SK-N-DZ (cell line): ENCODE measurements around the gene PLXNA1. TPM values are rescaled to one million over a fixed set of nuclear protein-coding genes. Genes with fewer than 3 reads are reported as not detected.

Experiments used
- DNase-seq: peaks from one replicate; pipeline ENCODE4 v3.0.0-alpha.2; 2015; ENCODE audit warnings: low spot score
- polyA plus RNA-seq, 2 experiments: library from polyadenylated mRNA; depleted of rRNA; stranded (reverse); fragments of >200 nt; gene quantifications; 2 replicates each; pipeline ENCODE4 v1.2.3, GENCODE V29; 2014

Gene PLXNA1
- 35.7 and 45.9 TPM in 2 replicates for polyA plus RNA-seq (2014; cell fraction: cytosol; rRNA removed)
- 116 and 164 TPM in 2 replicates for polyA plus RNA-seq (2014; cell fraction: nucleus; rRNA removed)

DNA sequence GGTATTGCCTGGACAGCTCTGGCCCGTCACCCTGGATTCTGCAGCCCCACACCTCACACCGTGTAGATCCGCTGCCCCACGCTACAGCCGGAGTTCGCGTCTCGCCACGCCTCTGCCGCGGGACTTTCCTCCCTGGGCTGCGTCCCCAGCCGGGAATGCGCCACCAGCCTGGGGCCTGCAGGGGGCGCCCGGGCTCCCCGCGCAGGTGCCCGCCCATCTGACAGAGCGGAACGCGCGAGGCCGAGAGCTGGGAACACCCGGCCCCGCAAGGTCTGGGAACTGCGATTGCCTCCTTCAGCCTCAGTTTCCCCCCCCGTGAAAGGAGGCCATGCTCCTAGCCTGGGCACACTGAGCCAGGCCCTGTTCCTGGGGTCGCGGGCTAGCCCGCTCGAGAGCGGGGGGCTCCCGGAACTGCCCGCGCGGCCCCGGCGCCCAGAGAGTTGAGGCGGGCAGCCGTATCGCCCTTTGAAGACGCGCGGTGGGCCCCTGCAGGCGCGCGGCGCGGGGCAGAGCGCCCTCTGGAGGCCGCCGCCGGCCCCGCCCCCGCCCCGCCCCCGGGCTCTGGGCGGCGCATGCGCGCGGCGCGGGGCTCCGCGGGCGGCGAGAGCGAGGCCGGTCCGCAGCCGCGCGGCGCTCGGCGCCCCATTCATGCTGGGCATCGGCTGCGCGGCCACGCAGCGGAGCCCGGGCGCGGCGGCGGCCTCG lies at the start of gene PLXNA1:
Gene PLXNA1, plus strand, starts transcription at position 645 of the 705 bp plus-strand sequence. CDS start 5,479 bp downstream, outside the sequence.
- peak; percentile 78 for DNase-seq

DNA sequence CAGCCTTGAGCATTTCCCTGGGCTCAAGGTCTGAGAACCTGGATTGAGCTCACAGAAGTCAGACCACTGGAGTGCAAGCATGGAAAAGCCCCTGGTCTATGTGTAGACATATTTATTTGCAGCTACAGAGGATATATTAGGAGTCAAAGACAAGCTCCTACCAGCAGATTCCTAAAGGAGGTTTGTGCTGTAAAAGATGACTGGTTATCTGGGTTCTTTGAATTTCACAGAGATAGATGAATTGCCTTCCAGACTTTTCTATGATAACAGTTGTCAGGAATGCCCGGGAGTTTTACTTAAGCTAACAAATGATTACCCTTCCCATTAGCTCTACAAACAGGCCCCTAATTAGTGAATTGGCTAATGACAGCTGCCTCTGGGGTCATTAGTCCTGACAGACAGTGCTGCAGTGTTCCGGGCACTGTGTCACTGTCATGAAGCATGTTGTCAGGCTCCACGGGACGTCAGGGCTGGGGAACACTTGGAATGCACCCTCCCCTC lies 48.8 kb upstream of the PLXNA1 start:
- DNase-seq = no peak

DNA sequence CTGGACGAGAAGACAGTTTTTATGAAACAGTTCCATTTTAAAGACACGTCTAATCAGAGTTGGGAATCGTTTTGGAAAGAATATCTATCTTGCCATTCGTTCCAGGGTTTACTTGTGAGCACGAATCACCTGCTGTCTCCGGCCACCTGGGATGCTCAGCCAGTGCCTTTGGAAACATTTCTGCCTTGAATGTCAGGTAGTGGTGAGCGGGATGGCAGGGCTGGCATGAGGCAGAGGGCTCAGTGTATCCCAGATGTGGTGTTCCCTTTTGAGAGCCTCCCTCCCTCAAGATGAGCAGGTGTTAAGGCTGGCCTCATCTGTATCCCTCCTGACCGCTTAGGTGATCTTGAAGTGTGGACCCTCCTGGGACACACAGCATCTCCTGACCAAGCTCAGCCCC lies 47.9 kb upstream of the PLXNA1 start:
- no peak for DNase-seq

DNA sequence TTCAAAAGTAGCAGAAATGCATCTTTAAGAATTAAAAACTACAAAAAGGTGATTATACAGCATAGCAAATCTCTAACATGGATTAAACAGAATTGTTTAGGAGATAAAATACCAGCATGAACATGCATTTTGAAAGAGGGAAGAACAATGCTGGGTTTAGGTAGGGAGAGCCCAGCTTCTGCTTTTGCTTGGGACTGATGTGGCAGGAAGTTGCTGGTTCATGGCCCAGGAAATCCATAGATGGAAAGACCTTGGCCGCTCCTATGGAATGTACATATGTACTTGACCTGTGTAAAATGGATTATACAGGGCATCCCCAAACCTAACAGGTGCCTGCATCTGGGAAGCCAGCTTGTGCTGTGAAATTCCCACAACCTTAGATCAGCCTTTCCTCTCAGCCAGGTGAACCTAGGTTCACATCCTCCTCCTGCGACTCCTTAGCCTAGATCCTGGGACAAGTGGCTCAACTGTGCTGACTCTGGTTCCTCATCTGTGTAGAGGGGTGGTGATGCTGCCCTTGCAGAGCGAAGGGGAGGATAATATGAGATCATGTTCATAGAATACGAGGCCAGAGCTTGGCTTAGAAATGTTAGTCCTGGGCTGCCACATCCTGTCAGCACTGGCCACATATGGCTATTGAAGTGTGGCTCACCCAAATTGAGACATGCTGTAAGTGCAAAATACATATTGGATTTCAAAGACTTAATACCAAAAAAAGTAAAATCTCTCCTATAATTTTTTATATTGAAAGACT lies 47.0 kb upstream of the PLXNA1 start:
- no peak for DNase-seq

DNA sequence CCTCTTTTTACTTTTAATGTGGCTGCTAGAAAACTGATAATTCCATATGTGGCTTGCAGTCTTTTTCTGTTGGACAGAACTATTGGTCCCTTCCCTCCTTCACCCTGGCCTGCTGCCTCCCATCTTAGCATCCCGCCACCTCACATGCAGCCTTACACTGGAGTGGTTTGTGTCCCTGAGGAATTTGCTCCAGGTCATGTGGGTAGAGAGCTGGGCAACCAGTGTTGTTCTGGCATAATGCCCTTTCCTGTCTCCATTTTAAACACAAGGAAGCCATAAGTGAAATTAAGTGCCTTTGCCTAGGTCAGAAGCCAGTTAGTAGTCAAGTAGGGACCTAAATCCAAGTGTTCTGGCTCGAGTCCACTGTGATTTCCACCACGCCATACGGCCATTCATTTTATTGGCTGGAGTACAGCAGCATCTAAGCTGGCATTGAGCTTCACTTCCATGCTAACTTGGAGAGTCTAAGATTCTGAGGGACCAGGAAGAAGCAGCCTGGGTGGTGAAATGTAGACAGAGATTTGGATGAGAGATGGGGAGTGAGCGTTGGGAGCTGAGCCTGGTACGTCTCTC lies 46.0 kb upstream of the PLXNA1 start:
- DNase-seq = no peak

DNA sequence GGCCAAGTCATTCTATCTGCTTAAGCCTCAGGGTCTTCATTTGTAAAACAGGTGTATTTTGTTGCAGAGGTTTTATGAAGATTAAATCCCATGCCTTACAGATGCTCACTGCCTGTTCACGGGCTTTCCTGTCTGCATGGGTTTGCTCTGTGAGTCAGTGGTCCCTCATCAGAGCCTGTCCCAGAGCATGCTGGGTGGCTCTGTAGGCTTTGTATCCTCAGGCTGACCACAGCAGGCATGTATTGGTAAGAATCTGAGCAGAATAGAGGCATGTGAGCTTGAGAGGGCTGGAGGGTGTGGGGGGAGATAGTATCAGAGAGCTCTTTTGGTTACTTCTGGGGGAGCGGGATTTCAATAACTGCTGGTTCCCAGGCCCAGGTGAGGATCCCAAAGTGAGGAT lies 45.4 kb upstream of the PLXNA1 start:
- DNase-seq = no peak

DNA sequence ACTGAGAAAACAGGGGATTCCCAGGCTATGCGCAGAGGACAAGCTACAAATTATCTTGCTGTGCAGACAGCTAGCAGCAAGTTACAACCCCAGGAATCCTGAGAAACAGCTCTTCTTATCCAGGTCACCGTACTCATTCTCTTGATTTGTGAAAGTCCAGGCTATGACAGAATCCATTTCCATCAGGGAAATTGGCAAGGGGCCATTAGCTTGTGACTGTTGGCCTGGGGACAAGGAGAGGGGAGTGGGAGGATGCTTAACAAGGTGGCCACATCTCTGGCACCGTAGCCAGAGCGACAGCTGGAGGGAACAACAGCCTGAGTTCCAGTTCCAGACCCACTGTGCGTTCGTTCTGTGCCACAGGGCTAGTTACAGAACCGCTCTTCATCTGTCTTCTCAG lies 44.9 kb upstream of the PLXNA1 start:
- DNase-seq = peak; percentile 46

DNA sequence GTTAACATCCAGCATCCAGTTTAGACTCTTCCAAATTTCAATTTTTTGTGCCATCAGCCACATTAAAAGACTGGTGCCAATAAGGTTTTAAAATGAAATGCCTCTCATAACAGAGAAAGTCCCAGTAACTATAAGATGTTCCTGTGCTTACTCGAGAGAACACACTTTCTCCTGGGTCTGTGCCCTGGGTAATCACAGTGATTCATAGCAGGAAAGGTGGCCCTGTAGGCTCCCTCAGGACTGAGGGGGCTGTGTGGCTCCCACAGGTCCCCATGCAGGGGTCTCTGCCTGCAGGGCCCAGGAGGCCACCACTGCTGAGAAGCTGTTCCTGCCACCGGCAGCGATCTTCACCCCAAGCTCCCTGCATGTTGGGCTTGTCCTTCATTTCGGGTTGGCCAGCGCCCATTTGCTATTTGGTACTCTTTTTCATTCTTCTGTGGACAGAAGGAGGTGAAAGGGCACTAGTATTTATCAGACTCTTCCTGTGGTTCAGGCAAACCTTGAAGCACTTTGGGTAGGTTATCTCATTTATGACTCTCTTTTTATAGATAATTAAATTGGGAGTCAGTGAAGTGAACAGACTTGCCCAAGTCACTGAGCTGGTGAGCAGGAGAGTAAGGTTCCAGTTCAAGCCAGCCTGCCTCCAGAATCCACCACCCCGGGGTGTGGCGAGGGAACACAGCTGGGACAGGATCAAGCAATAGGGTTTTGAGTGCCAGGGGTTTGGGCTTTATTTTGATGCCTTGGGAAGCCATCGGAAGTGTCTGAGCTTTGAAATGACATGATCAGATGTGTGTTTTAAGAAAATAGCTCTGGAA lies 44.2 kb upstream of the PLXNA1 start:
- DNase-seq = peak; percentile 44

DNA sequence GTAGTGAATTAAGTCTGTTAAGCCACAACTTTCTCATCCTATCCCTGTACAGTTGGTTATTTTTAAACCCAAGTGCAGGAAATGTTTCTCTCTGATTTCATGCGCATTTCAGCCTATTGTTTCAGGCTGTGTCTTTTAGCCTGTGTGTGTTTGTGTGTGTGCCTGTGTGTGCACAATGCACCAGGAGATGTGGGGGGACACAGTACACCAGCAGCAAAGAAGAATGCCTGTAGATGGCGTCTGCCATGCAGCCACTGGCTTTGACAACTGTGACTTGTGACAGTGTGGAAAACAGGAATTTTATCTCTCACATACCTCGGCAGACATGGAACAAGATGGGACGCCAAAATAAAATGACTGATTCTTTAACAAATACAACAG lies 43.6 kb upstream of the PLXNA1 start:
- no peak for DNase-seq

DNA sequence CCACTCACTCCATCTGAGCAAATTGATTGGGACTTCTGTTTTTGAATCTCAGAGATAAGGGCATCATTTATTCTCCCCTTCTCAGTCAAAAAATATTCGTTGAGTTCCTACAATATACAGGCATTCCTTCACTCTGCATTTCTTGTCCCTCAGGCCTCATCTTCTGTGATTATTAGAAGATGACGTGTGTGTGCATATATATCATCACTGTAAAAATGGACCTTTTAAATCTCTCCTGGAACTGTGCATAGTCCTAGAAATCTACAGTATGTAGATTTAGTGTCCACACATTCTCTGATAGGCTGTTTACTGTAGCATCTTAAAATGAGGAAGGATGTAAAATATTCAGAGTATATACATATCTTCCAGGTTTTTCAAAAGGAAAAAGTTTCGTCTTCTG lies 43.2 kb upstream of the PLXNA1 start:
- DNase-seq = no peak

DNA sequence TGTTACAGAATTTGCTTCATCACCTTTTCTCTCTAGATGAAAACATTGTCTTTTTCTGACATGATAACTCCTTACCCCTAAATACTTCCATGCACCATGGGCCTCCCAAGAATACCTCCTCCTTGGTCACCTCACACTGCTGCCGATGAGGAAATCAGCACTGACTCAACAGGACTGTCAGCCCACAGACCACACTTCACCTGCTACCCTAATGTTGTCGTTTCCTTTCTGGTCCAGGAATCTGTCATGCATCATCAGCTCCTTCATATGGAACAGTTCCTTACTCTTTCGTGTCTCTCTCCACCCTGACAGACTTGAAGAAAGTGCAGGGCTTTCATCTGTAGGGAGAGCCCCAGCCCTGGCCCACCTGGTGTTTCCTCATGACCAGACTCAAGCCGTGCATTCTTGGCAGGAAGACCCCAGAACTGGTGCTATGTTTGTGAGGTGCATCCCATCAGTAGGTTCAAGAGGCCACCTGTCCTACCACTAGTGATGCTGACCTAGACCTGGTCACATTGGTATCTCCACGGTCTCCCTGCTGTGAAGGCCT lies 41.1 kb upstream of the PLXNA1 start:
- DNase-seq = no peak

DNA sequence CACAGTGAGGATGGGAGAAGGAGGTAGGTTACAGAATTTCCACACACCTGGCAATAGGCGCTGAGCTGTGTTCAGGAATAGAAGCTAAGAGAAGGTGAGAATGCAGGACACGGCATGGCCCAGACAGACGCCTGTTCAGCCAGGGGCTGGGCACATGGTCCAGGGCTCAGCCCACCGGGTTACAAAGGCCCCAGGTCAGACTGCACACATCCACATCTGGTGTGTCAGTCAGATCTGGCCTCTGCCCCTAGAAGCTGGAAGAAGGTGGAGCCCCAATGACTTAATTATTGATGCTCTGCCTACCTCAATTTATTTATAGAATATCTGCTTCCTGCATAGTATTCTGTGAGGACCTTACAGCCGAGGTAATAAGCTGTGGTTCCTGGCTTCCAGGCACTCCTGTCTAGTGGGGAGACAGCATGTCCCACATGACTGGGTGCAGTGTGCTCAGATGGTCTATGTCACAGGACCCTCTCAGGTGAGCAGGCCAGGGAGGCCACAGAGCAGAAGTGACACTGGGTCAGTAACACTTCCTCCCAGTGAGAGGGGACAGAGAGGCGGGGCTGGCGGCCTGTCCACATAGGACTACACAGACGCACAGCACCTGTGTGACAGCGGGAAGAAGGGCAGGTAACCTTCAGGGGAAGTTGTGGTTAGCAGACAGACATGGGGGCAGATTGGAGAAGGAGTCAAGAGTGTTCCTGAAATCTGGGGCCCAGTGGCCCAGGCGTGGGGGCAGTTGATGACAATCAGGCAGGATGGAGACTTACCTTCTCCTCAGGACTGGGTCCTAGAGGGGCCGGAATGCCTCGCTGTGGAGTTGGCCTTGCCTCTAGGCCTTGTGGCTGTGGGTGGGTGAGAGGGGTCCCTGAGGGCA lies 38.6 kb upstream of the PLXNA1 start:
- DNase-seq = no peak

DNA sequence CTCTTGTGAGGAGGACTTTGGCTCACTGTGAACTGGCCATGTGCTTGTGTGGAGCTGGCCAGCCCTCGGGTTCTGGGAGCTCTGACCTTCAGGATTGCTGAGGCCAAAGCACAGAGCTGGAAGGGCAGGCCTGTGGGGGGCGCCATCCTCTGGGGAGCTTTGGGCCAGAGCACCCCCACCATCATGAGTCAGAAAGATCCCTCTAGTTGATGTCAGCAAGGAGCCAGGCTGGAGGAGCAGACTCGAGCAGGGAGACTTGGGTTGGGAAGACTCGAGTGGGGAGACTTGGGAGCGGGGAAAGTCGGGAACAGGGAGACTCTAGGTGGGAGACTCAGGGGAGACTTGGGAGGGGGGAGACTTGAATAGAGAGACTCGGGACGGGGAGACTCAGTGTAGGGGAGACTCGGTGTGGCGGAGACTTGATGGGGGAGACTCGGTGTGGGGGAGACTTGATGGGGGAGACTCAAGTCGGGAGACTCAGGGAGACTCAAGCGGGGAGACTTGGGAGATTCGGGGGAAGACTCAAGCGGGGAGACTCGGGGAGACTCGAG lies 37.7 kb upstream of the PLXNA1 start:
- DNase-seq = no peak

DNA sequence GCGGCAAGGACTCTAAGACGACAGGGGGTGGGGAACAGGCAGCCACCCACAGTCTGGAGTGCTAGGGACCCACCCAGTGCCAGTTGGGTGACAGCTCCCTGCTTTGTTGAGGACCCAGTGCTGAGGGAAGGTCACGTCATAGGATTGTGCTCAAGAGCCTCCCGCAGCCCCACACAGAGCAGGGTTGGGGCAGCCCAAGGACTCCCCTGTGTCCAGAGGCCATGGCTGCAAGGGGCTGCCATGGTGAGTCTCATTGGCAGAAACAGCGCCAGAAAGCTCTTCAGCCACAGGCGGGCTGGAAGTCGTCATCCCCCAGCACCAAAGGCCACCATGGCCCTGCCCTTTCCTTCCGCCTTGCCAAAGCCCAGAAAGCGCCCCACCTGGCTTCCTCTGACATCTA lies 37.0 kb upstream of the PLXNA1 start:
- DNase-seq = no peak

DNA sequence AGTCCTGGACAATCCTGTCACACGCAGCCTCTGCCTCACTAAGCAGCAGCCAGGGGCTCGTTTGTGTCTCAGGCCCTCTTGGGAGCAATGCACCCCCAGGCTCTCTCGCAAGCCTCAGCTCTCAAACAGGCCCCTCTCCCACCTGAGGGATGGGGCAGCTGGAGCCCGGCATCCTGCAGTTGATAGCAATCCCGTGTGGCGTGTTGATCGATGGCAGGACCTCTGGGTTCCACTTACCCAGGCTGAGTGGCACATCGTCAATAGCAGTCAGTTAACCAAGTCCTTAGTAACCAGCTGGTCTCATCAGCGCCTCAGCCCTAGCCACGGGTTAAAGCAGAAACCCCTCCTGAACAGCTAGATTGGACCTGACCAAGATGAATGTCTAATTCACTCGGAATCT lies 36.5 kb upstream of the PLXNA1 start:
- DNase-seq = no peak

DNA sequence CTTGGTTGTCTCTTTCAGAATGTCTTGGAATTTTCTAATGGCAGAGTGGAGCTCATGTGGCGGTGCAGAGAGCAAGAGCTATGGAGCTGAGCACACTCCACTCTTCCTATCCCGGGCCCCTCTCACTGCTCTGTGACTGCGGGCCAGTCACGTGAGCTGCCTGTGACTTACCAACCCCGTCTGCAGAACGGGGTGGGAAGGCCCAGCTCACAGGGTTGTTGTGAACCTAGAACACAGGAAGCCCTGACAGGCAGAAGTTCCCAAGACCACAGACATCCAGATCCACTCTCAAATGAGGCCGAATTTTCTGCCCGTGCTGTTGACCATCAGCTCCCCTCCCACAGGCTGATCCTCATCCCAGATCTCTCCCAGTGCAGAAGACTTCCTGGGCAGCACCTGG lies 35.5 kb upstream of the PLXNA1 start:
- DNase-seq = no peak

DNA sequence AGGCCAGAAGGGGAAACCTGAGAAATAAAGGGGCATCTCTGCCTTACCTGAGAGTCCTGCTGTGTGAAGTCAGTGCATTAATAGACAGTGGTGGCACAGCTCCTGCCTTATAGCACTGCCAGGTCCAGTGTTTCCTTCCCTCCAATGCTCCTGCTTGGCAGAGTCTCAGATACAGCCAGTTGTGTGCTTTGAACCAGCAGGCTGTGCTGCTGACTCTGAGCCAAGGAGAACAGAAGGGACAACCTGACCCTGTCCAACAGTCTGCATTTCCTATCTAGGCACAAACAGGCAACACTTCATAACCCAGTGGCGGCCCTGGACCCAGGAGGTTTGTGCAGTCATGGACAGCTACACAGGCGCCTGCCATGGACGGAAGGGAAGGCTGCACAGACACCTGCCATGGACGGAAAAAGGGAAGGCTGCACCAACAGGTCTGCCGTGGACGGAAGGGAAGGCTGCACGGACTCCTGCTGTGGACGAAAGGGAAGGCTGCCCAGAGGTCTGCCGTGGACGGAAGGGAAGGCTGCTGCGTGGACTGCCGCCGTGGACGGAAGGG lies 33.9 kb upstream of the PLXNA1 start:
- DNase-seq = no peak

DNA sequence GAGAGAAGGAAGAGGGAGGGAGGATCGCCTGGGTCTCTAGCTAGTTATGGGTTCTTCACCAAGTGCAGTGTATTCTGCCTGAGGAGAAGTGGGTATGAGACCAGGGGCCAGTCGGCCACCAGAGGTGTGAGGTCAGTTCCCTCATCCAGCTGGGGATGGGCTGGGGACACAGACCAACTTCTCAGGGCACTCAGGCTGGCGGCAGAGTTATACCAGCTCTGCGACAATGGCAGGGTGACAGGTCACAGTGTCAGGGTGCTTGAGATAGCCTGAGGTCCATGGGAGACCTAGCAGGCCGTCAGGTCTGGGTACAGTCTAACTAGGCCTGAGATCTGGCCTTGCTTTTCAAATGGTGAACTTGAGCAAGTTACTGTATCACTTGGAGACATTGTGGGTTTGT lies 31.4 kb upstream of the PLXNA1 start:
- DNase-seq = no peak

DNA sequence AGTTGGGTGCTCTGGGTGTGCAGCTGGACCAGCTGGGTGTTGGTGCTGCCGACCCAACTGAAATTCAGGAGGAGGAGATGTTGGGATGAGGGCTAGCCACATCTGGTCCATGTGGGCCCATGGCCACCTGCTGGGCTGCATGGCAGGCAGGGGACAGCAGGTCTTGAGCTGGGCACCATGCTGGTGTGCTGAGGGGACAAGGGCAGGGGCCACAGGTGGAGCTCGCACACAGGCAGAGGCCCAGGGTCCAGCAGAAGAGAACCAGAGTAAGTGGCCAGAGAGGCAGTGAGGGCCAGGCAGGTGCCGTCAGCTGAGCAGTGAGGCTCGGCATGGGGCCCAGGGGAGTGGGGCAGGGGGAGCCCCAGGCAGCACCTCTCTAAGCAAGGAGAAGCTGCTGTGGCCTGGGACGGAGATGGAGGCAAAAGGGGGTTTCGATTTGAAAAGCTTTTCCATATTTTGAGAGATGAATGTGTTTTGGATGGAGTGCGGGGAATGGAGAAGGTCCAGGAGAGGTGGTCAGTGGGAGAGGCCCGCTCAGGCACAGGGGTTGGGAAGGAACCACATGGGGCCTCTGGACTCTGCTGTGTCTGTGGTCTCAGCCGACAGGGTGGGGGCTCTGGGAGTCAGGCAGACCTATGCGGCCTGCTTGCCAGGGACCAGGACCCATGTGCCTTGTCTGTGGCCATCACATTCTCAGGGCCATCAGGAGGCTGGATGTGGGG lies 30.5 kb upstream of the PLXNA1 start:
- DNase-seq = no peak
